Kidney epithelial cell (primary cell): Measurements from ENCODE around the gene ADPRHL1. TPM values are rescaled to one million over a fixed set of nuclear protein-coding genes. Genes with fewer than 3 reads are reported as not detected.

Experiments
- DNase-seq: peaks from one replicate; pipeline ENCODE4 v3.0.0-alpha.2; 2010; ENCODE audit warnings: low read depth
- H3K27me3 ChIP-seq: 2 replicates; pipeline ENCODE4 v1.6.0; 2011; ENCODE audit warnings: low read length; ENCODE audit not compliant: control insufficient read depth, insufficient read depth
- H3K36me3 ChIP-seq: 2 replicates; pipeline ENCODE4 v1.5.1; 2011; ENCODE audit warnings: low read length; ENCODE audit not compliant: control insufficient read depth, insufficient read depth
- H3K4me3 ChIP-seq: 2 replicates; pipeline ENCODE4 v1.5.1; 2011; ENCODE audit warnings: low read depth, mild to moderate bottlenecking, control low read depth, low read length
- CTCF ChIP-seq: IDR thresholded peaks from 2 replicates; pipeline ENCODE4 v1.5.1; 2011; ENCODE audit warnings: mild to moderate bottlenecking, moderate library complexity, low read length, control low read depth, inconsistent platforms; ENCODE audit not compliant: insufficient read depth, poor library complexity, severe bottlenecking
- total RNA-seq: library from RNA; depleted of rRNA; stranded (reverse); fragments of >200 nt; gene quantifications from 2 replicates; pipeline ENCODE4 v1.2.3, GENCODE V29; 2015

ADPRHL1 gene
- total RNA-seq, 1 donor from 2014 or later: 0.84 TPM

- Histone ChIP-seq H3K36me3 (peaks cover 2% of the 10 kb centered on the region), H3K4me3 (no peak overlapping the region), H3K27me3 (no peaks in the 10 kb centered on the region)
- TF ChIP-seq CTCF: no peak
- no peak for DNase-seq
Observed at GRCh38 chr13:113457510-113457909, 4.2 kb upstream of the ADPRHL1 start.

- H3K36me3 ChIP-seq: peaks cover 2% of the 10 kb centered on the region
- no peak for TF ChIP-seq CTCF
Observed at GRCh38 chr13:113456116-113456702, 2.9 kb upstream of the ADPRHL1 start.

GRCh38 chr13:113455384-113455783 lies 2.1 kb upstream of the ADPRHL1 start:
- no peak for TF ChIP-seq CTCF
- peaks cover 2% of the 10 kb centered on the region for H3K36me3 ChIP-seq

More at GRCh38 chr13:113456116-113456702, 2.9 kb upstream of the ADPRHL1 start:
- H3K27me3 ChIP-seq: no peaks in the 10 kb centered on the region
- H3K4me3 ChIP-seq: no peak overlapping the region
- no peak for DNase-seq

GRCh38 chr13:113454936-113455335 lies 1.6 kb upstream of the ADPRHL1 start:
- Histone ChIP-seq H3K36me3 (peaks cover 2% of the 10 kb centered on the region), H3K4me3 (no peak overlapping the region), H3K27me3 (no peaks in the 10 kb centered on the region)
- TF ChIP-seq CTCF: no peak
- DNase-seq: no peak

More at GRCh38 chr13:113455384-113455783, 2.1 kb upstream of the ADPRHL1 start:
- H3K27me3 ChIP-seq: no peaks in the 10 kb centered on the region
- no peak overlapping the region for H3K4me3 ChIP-seq
- no peak for DNase-seq

- TF ChIP-seq CTCF: no peak
Observed at GRCh38 chr13:113452466-113452865, 822 bp downstream of the ADPRHL1 start.

GRCh38 chr13:113451951-113452421 lies 1.3 kb downstream of the ADPRHL1 start:
- Histone ChIP-seq H3K36me3 (peaks cover 2% of the 10 kb centered on the region), H3K27me3 (no peaks in the 10 kb centered on the region), H3K4me3 (no peak overlapping the region)
- DNase-seq: no peak
- no peak for TF ChIP-seq CTCF

More at GRCh38 chr13:113452466-113452865, 822 bp downstream of the ADPRHL1 start:
- Histone ChIP-seq H3K36me3 (peaks cover 2% of the 10 kb centered on the region), H3K27me3 (no peaks in the 10 kb centered on the region), H3K4me3 (no peak overlapping the region)
- no peak for DNase-seq
